ENCODE measurements around the gene TMEM134.
"Not testable (repeated sequence)": the region's sequence is repeated elsewhere in the genome, so short reads cannot be mapped to it uniquely, and the experiment has no call there.

The TMEM134 gene

DNA sequence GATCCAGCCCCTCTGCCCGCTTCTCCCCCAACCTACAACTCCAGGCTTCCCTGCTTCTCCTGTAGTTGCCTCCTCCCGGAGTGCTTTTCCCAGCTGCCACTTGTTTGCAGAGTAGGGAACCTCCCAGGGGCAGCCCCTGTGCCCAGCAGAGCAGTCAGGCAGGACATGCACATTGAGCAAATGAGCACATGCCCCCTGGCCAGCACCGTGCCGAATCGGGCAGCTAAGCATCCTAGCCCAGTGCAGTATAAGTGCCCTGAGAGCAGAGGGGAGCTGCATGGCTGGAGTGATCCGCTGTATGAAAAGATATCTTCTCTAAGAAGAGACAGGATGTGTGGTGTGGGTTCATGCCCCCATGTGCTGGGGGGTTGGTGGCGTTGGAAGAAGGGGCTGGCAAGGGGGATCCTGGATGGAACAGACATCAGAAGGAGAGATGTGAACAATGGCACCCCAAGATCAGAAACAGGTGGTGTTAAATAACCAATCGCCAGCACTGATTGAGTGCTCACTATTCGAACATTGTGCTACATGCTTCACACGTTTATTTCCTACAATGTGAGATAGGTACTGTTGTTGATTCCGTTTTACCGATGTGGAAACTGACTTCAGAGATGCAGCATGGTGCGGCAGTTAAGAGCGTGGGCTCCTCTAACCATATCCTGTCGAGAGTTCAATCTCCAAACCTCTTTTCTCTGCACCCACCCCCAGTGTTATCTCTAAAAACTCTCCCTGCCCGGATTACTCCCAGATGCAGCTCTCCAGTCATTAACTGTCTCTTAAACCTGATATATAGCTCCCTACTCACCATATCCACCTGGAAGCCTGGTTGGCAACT is 15.0 kb upstream of the TMEM134 start:
- DNase-seq, result peak; percentile 60

DNA sequence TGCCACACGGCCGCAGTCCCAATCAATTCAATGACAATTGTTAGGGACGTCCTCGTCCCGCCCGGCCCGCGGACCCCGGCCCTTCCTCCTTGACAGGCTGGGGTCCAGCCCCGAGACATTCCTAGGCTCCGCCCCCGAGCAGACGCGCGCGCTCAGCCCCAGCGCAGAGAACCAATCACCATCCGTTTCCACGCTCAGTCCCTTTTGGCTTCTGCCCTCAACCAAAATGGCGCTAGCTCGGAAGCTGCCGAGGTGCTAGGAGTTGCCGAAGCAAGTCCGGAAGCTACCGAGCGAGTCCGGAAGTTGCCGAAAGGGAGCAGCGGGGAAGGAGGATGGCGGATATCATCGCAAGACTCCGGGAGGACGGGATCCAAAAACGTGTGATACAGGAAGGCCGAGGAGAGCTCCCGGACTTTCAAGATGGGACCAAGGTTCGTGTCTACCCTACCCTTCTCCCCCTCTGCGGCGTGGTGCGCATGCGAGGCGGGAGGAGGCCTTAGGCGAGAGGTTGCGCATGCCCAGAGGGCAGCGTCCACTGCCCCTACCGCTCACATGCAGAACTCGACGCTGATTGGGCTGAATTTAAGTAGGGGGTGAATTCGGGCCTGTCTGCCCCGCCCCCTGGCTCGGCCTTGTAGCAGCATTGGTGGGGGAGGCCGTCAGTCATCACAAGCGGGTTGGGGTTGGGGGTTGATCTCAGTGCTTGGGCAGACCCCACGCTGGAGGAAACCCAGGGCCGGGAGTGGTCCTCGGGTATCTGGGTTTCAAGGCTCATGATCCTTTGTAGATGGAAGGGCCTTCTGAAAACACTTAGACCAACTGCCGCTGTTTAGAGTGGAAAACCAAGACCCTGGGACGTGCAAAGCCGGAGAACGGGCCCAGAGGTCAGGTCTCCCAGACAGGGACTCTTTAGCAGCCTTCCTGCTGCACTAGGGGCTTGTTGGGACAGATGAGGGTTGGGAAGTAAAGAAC is 14.1 kb upstream of the TMEM134 start, which contains the start of gene AIP:
TSS of gene AIP (plus strand) at position 200 of the 972 bp plus-strand sequence. CDS start at position 333, 133 bp downstream.
- peak; percentile 98 for DNase-seq

GRCh38 chr11:67482275-67482826 is 13.3 kb upstream of the TMEM134 start:
- DNase-seq, result no peak

- DNase-seq, result not testable (repeated sequence)
These were observed 8.4 kb upstream of the TMEM134 start for GRCh38 chr11:67477344-67478050.

- DNase-seq, result not testable (repeated sequence)
These were observed 7.6 kb upstream of the TMEM134 start for GRCh38 chr11:67476692-67477091.

DNA sequence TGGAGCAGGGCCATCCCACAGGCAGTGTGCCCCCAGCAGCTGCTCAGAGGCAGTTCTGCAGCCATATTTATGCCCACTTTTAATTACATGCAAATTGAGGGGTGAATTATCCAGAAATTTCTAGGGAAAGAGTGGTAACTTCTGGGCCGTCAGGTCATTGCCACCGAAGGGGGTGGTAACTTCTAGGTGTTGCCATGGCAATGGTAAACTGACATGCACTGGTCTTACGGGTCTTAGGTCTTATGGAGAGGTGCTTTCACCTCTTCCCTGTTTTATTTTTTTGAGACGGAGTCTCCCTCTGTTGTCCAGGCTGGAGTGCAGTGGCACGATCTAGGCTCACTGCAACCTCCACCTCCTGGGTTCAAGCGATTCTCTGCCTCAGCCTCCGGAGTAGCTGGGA is 3.8 kb upstream of the TMEM134 start:
- DNase-seq, result no peak

DNA sequence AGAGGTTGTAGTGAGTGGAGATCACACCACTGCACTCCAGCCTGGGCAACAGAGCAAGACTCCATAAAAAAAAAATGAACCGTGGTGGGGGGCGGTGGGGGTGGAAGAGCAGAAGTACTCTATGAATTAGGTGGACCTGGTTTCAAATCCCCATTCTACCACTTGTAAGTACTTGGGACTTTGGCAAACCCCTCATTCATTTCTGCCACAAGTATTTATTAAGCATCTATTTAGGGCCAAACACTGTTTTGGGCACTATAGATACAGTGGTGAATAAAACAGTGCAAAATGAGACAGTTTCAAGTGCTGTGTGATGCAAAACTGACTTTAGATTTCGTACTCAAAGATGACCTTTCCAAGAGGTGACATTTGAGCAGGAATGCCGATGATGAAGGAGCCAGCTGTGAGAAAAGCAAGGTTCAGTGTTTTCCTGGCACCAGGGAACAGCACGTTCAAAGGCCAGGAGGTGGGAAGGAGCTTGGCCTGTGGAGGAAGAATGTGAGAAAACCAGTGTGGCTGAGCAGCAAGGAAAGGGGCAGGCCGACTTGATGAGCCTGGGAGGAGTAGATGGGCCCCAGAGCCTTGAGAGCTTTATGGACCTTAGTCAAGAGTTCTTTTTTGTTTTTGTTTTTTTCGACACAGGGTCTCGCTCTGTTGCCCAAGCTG is 1.4 kb upstream of the TMEM134 start:
- DNase-seq, result no peak

DNA sequence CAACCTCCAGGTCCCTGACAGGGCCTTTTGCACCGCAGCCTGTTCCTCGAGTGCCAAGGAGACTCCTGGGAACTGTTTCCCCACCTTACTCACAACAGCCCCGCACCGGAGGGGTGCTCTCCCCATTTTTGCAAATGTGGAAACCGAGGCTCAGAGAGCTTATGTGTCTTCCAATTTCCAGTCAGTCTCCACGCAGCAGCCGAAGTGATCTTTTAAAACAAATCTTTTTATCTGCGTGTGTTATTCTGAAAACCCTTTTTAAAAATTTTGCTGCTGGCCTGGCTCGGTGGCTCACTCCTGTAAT is 409 bp upstream of the TMEM134 start:
- no peak for DNase-seq

- no peak for DNase-seq
These were observed 644 bp downstream of the TMEM134 start for GRCh38 chr11:67468456-67468758.

DNA sequence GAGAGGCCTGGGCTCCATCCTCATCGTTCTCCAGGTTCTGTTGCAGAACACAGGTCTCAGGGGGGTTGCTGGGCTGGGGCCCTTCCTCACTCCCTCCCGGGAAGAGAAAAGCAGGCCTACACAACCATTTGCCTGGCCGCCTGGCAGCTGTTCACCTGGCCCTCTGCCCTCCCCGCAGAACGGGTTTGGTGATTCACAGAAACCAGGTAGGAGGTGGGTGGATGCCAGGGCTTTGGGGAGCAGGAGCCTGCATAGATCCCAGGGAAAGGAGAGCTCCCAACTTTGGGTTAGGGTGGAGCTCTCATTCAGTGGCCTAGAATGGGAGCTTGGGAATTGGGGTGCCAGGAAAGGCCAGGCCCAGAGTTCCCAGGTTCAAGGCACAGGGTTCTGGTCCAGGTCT is 995 bp downstream of the TMEM134 start:
- peak; percentile 42 for DNase-seq

- no peak for DNase-seq
These were observed 1.9 kb downstream of the TMEM134 start for GRCh38 chr11:67466962-67467771.

DNA sequence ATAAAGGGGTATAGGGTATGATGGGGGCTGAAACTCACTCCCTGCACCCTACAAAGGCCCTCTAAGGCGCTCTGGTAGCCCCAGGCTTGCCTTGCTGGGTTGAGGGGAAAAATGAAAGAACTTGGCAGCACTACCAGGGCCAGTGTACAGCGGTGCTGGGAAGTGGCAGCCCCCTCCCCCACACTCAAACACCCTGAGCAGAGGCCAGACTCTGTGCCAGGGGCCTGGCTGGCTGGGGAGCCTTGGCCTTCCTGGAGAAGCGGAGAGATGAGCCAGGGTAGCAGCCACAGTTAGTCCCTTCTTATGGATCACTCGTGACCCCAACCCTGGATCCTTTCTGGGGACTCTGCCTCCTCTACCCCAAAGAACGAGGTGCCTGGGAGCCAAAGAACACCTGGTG is 2.7 kb downstream of the TMEM134 start:
- no peak for DNase-seq

DNA sequence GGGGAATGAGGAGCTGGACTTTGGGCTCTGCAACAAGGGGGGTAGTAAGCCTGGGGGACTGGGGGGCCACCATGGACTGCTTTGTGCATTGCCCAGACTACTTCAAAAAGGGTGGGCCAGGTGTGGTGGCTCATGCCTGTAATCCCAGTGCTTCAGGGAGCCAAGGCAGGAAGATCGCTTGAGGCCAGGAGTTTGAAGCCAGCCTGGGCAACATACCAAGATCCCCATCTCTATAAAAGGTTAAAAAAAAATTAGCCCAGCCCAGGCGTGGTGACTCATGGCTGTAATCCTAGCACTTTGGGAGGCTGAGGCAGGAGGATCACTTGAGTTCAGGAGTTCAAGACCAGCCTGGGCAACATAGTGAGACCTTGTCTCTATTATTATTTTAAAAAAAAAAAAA is 3.5 kb downstream of the TMEM134 start:
- not testable (repeated sequence) for DNase-seq

- no peak for DNase-seq
These were observed 3.9 kb downstream of the TMEM134 start for GRCh38 chr11:67465189-67465510.

GRCh38 chr11:67464411-67465188 is 4.5 kb downstream of the TMEM134 start:
- DNase-seq, result peak; percentile 93

DNA sequence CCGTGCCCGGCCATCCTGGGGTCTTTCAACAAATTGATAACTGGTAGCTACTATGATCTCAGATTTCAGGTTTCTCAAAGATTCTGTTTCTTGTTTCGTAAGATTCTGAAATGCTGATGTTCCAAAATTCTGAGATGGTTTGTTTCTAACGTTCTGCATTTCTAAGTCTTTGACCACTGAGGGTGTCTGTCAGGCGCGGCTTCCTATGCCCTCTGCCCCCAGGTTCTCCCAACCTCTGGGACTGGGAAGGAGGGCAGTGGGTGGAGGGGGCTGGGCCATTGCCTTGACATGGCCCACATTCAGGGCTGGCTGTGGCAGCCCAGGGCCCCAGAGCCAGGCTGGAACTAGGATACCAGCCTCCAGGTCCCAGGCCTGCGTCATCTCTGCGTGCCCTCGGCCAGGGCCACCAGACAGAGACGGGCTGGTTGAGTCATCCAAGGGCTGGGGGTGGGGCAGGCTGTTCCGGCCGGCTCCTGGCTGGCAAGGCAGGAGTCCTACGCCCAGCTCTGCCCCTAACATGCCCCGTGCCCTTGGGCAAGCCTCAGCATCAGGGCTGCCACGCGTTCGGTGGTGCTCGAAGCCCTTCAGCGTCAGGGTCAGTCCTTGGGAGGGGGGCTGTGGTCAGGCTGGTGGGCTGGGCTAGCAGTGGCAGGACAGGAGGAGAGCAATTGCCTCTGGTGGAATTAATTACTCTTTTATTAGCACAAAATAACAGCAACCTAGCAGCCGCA is 5.2 kb downstream of the TMEM134 start:
- no peak for DNase-seq

GRCh38 chr11:67463186-67463585 is 5.9 kb downstream of the TMEM134 start:
- no peak for DNase-seq

- no peak for DNase-seq
These were observed 10.8 kb downstream of the TMEM134 start for GRCh38 chr11:67458266-67458665.

DNA sequence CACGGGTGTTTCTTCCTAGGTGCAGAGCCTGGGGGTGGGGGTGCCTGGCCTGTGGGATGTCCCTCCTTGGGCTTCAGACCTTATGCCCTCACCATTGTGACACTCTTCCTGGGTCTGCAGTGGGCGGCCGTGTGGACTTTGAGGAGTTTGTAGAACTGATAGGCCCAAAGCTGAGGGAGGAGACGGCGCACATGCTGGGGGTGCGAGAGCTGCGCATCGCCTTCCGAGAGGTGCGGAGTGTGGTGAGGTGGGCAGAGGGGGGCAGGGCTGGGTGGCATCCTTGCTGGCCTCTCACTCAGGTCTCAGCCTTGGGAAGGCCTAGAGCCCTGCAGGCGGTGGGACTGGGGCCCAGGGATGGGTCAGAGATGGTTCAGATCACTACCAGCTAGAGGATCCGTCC is 11.6 kb downstream of the TMEM134 start:
- DNase-seq, result no peak

DNA sequence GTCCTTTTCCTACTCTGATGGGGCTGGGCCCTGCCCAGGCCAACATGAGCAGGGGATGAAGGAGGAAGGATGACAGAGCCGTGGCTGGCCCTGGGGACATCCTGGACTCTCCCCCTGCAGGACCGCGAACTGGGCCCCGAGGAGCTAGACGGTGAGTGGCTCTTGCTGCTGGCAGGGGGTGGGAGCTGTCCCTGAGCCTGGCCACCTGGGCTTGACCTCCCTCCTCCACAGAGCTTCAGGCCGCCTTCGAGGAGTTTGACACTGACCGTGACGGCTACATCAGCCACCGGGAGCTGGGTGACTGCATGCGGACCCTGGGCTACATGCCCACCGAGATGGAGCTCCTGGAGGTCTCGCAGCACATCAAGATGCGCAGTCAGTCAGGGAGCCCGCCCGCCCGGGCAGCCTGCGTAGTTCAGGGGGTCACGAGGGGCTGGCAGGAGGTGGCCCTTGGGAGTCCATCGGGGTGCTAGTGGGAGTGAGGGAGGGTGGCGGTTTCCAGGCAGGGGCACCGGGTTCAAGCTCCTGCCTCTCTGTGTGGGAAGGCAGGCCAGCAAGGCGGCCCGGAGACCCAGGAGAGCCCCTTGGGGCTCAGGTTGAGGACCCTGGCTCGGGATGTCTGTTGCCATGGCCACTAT is 12.9 kb downstream of the TMEM134 start:
- no peak for DNase-seq

All from stimulated activated CD4-positive, alpha-beta T cell treated with anti-CD3 and anti-CD28 coated beads, Interleukin-4, amount 100 ng/mL, for 24 hours (primary cell).